GM12874 (cell line): Measurements from ENCODE around the gene SLC7A10.

Experiments used
- TF ChIP-seq, protein P1 (sequence below): IDR thresholded peaks from 2 replicates; pipeline ENCODE4 v1.5.1; 2011; ENCODE audit warnings: low read depth, mild to moderate bottlenecking, control low read depth, low read length, moderate library complexity; ENCODE audit not compliant: insufficient read depth

Gene SLC7A10

DNA sequence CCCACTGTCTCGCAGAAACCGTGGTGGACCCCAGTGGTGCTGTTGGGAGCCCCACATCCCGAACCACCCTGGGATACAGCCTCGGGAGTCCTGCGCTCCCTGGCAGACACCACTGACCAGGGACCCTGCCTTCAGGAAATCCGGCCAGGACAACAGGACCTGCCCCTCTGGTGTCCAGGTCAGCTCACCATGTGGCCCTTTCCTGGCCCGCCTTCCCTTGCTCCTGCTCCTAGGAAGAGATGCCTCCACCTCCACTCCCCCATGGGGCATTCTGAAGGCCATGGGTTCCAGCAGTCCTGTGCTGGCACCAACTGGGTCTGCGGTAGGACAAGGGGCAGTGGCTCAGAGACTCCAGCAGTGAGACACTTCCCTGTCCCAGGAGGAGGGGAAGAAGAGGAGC lies 22.5 kb upstream of the SLC7A10 start:
- TF ChIP-seq, protein P1, sequence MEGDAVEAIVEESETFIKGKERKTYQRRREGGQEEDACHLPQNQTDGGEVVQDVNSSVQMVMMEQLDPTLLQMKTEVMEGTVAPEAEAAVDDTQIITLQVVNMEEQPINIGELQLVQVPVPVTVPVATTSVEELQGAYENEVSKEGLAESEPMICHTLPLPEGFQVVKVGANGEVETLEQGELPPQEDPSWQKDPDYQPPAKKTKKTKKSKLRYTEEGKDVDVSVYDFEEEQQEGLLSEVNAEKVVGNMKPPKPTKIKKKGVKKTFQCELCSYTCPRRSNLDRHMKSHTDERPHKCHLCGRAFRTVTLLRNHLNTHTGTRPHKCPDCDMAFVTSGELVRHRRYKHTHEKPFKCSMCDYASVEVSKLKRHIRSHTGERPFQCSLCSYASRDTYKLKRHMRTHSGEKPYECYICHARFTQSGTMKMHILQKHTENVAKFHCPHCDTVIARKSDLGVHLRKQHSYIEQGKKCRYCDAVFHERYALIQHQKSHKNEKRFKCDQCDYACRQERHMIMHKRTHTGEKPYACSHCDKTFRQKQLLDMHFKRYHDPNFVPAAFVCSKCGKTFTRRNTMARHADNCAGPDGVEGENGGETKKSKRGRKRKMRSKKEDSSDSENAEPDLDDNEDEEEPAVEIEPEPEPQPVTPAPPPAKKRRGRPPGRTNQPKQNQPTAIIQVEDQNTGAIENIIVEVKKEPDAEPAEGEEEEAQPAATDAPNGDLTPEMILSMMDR: no peak

DNA sequence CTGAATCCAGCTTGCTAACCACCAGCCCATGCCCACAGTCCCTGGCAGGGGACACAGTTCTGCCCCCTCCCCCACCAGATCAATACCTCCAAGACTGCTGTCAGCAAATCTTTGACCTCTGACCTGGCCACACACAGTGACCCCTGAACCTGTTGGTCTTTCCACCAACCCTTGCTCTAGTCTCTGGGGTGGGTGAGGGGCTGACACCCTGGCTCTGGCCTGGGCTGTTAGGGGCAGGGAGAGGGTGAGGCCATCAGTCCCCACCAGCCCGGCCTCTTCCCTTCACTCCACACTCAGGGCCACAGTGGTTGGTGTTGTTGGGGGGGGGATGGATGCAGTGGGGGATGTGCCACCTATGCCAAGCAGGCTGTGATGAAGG lies 21.8 kb upstream of the SLC7A10 start:
- TF ChIP-seq, protein P1: no peak

DNA sequence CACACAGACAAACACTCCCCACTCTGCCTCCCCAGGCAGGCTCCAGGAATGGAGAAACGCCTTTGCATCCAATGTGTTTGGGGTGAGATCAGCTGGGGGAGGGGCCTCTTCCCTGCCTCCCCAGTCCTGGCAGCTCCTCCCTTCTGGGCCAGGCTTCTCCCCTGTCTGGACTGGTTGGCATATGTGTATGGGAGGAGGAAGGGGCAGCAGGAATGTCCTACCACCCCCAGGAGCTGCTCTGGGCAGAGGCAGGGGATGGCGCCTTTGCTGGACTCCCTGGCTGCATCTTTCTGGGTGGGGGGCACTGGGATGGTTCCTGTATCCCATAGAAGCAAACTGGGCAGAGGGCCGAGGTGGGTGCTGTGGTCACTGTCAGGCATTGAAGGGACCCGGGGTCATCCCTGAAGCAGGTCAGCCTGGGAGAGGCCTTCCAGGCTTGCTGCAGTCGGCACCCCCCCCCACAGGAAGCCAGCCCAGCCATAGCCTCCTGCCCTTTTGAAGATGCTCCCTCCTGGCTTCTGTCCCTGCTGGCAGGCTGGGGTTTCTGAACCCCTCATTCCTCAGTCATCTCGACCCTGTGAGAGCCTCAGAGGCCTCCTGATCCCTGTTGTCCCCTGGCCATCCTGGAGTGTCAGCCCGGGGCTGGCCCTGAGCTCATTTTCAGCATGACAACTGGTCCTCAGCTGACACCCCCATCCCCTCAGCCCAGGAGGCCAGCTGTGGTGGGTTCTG lies 21.2 kb upstream of the SLC7A10 start:
- TF ChIP-seq, protein P1: no peak

DNA sequence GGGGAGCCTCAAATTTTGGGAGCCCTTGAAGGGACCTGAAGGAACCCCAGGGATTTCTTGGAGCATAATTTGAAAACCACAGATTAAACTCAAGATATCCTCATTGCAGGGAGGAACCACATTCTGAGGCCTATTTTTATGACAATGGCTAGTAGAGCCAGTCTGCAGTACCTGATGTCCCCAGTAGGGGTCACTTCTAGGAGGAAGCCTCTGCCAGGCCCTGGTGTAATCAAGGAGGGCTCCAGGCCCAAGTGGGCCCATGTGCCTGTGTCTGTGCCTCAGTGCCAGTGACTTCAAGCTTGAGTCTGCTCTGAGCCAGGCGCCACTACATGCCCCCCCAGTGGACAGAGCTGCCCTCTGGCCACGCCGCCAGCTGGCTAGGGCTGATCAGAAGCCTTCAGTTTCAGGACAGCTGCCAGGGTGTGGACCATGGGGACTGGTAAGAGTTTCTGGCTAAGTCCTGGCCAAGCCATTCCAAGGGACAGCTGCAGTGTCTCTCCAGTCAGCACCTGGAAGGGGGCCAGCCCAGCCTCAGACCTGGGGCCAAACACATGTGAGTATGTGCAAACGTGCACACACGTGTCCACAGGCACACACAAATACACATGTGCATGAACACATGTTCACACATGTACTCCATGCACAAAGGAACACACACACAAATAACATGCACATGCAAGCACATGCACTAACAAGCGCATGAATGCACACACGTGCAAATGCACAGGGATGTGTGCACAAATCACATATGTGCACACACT lies 20.5 kb upstream of the SLC7A10 start:
- TF ChIP-seq, protein P1: peak; percentile 61; the same call in 1 of the 2 replicates

DNA sequence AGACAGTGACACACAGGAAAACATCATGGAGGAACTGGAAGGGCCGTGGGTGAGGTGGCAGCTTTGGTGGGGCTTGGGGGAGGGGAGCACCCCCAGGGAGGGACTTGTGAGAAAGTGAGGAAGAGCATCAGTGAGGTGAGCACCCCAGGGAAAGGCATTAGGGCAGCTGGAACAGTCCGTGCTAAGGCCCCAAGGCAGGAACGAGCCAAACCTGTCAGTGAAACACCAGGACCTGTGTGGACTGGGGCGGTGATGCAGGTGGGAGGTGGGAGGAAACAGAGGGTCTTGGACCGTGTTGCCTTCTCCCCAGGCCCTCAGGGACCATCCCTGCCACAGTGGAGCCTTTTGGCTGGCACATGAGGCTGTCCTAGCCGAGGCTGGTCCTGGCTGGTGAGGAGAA lies 17.3 kb upstream of the SLC7A10 start:
- TF ChIP-seq, protein P1: no peak

DNA sequence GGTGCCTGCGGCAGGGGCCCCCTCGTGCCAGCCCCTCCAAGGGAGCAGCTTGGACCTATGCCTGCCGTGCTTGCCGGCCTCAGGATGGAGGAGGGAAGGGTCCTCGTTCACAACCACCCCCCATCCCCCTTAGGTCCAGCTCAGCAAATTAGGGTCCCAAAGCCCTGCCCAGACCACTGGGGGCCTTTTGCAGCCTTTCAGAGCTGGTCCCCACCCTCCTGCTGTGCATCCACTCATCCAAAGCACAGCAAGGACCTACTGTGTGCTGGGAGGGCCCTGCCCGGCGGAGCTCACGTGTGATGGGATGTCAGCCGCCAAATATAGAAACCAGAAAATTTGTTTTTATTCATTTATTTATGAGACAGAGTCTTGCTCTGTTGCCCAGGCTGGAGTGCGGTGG lies 16.5 kb upstream of the SLC7A10 start:
- TF ChIP-seq, protein P1: no peak

DNA sequence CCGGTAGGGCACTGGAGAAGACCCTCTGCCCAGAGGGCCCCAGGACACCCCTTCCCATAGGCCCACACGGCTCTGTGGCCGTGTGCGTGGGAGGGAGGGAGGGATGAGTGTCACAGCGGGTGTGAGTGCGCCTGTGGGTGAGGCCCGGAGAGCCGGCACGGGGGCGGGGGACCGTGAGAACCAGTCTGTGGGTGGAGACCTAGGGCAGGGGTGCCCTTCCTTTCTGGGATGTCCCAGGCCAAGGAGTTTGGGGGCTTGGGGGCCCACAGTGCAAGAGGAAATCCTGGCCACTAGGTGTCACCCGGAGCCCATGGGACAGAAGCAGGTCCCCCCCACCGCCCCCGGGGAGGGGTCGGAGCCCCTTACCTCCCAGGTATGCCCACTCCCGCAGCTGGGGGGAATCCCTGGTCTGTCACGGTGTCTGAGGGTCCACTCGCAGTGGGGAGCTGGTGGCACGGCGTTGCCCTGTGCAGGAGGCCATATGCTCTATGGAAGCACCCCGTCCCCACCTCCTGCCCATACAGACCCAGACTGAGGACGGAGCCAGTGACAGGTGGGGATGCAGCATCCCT lies 16.0 kb upstream of the SLC7A10 start:
- TF ChIP-seq, protein P1: peak; percentile 58
